GM21786 (cell line): ENCODE results near the gene TLR10.
"Not testable (repeated sequence)": the region's sequence is repeated elsewhere in the genome, so short reads cannot be mapped to it uniquely, and the experiment has no call there.

Experiments
- ATAC-seq: cut with Tn5 transposase; IDR thresholded peaks from one replicate; pipeline ENCODE4 v1.9.1; 2021; ENCODE audit not compliant: unreplicated experiment

TLR10 gene

DNA sequence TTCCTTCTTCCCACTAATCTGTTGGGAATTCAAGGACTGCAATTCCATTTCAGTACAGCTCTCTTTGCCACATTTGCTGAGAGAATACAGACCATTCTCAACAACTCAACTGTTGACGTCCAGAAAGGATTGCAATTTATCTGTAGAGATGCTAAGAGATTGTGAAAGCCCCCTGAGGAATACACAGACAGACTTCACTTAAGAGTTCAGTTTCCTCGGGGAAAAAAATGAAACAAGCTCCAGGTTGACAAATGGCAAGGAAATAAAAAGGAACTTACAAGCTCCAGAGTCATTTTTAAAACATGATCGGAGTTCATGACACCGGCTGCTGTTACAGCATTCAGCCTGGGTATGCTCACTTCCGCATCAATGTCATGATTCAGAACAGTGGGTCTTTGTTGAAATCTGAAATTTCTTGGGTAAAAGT, 13.8 kb downstream of the TLR10 start:
- ATAC-seq, result no peak

DNA sequence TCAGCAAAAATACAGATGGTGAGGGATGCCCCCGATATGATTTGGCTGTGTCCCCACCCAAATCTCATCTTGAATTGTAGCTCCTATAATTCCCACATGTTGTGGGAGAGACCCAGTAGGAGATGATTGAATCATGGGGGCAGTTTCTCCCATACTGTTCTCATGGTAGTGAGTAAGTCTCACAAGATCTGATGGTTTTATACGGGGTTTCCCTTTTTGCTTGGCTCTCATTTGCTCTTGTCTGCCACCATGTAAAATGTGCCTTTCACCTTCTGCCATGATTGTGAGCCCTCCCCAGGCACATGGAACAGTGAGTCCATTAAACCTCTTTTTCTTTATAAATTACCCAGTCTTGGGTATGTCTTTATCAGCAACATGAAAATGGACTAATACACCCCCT, 15.8 kb downstream of the TLR10 start:
- not testable (repeated sequence) for ATAC-seq

DNA sequence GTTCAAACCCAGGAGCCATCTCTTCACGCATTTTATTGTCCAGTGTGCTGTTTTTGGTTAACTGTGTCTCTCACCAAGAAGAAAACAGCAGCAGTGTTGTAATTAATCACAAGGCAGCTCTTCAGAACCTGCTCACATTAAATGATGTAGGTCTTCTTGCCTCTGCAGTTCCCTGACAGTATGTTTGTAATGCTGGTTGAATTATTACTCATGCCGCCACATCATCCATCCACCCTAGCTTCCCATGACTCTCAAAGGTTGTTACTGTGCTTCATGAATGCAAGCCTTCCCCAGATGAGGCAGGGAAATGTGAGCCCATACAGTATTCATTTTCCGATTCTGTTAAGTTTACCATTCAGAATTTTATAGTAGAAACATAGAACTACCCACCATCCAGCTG, 17.4 kb downstream of the TLR10 start:
- no peak for ATAC-seq

DNA sequence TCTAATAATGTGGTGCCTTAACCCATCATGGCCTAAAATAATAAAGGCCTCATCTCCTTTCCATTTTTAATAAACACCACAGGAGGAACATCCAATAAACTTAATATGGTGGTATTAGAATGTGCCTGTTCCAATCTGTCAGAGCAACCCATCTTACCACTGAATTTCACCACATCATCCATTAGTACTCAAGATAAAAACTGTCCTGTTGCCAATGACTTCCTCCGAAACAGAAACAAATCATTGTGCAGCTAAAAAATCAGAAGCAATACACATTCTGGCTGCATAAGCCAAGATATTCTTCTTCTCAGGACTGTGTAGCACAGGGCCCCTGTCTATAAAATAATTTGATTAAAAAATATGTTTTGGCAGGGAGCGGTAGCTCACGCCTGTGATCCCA, 18.5 kb downstream of the TLR10 start:
- ATAC-seq, result no peak

DNA sequence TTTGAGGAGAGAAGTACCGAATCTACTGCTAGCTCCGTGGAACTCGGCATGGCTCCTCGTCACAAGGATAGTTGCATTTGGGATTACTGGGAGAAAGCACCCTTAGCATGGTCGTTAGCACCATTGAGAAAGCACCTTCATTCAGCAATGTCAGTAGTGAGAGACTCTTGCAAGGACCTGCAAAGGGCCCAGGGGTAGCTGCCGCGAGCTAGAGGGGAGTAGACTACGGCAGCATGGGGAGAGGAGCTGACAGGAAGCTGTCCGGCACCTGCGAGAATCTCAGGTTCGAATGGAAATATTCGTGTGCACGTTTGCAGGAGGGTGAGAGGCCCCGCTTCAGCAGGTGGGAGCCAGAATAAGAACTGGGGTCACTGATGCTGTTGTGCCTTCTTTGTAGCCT, 20.2 kb downstream of the TLR10 start:
- ATAC-seq, result peak; percentile 30

DNA sequence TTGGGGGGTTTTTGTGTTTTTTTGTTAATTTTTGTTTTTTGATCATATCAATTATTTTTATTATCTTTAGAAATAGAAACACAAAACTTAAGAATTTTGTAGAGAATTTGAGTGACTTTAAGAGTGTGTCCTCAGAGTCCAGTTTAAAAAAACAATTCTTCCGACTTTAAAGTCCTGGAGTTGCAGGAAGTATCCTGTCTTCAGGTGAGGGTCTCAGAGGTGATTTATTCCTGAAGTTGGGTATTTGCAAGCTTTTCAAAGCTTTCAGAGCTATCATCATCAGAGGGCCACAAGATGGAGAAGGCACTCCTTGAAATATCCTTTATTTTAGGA, 23.0 kb downstream of the TLR10 start:
- no peak for ATAC-seq

DNA sequence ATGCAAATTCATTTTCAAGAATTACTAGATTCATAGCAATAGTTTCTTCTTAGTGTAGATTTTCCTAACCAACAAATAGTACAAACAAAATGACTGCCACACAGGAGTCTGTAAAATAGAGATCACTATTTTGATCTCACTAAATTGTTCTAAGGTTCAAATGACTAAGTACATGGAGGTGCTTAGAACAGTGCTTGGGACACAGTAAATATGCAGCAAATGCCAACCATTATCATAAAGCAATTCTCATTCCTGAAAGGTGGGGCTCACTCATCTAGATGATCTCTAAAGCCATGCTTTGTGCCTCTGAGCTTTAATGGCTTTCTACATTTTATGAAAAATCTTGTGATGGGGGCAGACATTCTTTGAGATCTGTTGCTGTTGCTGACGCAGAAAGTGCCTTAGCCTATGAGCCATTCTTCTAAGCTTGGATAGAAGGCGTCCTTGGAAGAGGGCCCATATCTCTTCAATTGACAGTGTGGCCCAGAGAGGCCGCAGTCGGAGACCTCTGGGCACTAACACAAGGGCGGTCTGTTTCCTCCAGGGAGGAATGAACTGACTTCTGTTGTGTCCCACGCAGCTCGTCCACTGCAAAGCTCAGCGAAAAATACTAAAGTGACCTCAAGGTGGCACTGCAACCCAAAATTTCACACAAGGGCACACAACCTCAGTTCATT, 23.5 kb downstream of the TLR10 start:
- ATAC-seq, result no peak

DNA sequence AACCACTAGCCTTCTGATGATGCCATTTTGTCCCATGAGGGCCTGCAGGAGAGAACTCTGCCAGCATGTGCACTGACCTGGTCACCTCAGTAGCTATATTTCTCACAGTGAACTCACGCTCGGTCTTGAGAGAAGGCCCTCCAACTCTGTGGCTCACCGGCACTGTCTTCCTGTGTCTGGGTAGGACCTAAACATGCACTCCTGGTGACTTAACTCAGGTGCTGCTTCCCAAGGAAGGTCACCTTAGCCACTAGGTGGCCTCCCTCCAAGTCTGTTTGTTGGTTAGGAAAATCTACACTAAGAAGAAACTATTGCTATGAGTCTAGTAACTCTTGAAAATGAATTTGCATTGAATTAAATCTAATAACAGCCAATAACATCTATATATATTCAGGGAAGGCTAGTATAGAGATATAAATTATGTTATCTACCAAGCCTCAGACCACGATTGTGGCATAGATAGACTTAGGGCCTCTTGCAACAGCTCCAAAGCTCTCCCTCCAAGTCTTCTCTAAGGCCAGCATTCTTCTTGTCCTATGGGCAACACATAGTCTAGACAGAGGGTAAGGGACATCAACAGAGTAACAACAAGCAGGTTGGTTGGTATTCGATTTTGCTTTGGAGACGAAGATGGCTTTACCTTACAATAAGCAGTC, 24.7 kb downstream of the TLR10 start:
- ATAC-seq, result no peak

DNA sequence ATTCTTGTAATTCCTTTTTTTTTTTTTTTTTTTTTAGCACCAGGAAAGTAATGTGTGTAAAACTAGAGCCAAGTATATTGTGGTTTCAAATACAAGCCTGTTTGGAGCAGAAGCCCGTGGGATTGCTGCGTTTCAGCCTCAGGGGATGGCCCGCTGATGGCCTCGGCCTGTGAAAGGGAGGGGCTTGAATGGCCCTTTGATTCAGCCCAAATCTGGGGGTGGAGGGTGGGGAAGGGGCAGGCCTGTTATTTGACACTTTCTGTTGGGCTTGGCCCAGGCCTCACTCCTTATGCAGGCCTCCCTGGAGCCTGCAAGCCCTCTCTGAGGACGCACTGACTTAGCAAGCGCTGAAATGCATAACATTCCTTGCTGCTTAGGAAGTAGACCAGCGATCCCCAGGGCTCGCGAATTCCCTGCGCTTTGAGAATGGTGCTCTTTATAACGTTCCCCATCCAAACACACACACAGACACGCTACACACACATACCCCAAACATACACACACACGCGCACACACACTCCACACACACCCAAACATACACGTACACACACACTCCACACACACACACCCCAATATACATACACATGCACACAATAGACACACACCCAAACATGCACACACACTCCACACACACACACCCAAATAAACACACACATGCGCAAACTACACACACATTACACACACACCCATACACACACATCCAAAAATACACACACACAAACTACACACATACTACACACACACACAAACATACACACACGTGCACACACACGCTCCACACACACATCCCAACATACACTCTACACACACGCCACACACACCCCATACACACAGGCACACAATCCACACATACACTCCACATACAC, 29.6 kb downstream of the TLR10 start:
- ATAC-seq, result no peak

DNA sequence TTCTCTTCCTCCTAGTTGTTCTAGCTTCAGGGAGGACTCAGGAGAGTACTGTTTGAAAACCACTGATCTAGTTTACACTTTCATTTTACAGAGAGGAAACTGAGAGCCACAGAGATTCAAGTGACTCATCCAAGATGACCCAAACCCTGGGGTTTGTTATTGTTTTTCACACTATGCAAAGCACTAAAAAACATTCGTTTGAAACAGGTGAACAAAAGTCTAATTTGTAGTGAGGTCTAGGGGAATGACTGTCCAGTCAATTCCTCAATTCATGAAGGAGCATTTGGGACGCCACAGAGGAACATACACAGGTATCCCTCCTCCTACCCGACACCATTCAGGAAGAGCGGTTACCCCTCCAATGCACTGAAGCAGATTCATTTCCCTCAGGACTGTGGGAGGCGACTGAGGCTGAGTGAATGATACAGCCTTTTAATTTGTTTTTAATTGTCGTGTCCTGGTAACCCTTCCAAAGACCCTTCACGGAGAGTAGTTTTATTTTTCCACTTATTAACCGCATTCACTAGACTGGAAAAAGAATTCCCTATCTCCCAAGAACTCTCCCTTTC, 30.3 kb downstream of the TLR10 start:
- ATAC-seq, result peak; percentile 97

DNA sequence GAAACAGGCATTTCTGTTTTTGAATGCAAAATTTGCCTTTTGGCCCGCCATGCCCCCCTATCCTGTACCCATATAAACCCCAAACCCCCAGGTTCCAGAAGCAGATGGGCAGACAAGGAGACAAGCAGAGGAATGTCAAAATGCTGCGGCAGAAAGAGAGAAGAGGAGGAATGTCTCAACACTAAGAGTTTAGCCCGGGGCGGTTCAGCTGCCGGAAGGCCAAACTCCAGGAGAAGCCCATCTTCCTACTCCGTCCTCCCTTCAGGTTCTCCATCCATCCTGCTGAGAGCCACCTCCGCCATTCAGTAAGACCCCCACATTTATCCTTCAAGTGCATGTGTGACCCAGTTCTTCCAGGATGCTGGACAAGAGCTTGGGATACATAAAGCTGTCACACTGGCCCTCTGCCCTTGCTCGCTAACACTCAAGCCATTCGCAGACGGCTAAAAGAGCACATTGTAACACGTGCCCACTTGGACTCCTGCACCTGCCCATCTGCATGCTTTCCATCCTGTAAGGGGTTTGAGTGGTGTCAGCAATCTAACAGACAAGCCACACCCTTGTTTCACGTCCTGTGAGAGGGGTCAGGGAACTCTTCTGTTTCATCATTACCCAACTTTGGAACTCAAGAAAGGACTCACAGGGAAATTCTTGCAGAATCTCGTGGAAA, 31.3 kb downstream of the TLR10 start:
- no peak for ATAC-seq

DNA sequence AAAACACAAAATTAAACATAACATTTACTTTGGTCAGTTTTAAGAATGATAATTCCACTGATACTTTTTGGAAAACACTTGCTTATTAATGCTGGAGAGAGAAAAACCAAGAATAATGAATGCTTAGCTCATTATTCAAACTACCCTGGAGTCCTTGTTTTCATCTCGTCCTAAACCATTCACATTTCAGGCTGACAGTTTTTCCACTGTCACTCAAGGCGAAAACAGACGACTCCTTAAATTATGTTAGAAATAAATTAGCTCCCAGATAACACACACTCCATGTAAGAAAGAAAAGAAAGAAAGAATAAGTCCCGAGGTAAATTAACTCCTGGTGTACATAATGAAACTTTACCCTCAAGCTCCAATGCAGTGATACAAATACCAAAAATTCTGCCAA, 33.5 kb downstream of the TLR10 start:
- no peak for ATAC-seq

DNA sequence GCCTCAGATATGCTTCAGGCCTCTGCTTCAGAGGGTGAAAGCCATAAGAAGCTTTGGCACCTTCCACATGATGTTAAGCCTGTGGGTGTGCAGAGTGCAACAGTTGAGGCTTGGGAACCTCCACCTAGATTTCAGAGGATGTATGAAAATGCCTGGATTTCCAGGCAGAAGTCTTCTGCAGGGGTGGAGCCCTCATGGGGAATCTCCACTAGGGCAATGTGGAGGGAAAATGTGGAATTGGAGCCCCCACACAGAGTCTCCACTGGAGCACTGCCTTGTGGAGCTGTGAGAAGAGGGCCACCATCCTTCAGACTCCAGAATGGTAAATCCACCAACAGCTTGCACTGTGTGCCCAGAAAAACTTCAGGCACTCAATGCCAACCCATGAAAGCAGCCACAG, 35.2 kb downstream of the TLR10 start:
- no peak for ATAC-seq

DNA sequence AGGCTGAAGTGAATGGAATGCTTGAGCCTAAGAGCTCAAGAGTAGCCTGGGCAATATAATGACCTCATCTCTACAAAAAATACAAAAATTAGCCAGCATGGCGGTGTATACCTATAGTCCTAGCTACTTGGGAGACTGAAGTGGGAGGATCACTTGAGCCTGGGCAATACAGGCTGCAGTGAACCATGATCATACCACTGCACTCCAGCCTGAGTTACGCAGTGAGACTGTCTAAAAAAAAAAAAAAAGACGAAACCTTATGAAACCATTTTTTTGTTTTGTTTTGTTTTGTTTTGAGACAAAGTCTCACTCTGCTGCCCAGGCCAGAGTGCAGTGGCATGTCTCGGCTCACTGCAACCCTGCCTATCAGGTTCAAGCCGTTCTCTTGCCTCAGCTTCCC, 36.9 kb downstream of the TLR10 start:
- no peak for ATAC-seq

DNA sequence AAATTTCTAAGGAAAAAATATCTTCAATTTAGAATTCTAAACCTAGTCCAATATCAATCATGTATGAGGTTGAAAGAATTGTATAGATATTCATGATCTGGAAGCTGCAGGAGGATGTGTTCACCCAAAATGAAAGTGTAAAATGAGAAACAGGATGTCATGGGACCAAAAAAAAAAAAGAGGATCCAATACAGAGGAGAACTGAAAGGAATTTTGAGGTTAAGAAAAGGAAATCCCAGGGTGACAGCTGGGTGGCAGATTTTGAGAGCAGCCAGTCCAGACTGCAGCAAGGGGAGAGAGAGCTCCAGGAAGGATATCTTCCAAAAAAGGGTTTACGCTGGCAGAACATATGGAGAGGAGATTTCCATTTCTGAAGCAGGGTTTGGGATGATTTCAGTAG, 38.9 kb downstream of the TLR10 start:
- no peak for ATAC-seq

DNA sequence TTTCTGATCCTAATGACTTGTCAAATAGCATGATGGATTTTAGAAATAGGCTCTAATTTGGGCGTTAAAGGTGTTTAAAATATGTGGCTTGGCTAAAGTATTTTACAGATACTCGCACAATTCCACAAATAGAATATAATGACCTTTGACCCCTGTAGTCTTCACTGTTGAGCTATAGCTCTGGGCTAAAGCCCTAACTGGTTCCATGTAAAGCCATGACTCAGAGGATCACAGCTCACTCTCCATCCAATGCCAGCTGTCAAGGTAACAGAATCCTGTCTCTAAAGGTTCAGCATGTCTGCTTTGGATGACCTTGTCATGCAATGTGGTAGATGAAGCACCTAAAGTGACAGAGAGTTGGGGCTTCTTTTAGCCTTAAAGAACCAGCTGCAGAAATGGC, 42.5 kb downstream of the TLR10 start:
- ATAC-seq, result no peak

DNA sequence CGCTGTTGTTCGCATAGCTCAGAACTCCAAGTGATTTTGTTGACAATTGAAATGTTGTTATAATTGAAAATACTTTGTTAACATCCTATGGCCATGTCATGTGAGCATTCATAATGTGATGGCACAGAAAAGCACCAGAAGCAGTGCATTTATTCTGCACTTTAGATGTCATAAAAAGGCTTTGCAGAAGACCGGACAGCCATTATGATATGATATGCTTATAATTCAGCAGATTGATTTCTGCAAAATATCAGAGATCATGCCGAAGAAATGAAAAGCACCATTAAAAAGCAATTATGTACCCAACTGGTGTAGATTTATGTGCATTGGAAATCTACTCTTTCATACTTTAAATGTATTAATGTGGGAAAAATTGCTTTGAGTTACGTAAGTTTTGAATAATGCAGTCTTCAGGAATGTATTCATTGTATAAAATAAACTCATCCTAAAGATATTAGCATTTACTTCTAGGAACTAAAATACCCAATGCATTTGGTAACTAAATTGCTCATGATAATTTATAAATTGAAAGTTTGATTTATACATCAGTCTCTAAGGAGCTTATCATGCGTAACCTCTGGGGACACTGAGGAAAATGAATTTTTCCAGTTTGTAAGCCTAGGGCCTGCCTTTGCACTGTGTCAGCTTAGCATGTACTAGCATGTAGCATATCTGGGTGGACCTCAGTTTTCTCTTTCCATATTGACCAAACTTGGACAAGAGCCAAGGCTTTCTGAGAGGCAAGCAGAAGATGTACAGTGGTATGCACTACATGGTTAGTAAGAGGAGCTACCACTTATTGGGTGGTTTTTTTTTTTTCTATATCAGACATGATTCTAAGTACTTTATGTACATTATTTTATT, 43.6 kb downstream of the TLR10 start:
- no peak for ATAC-seq

DNA sequence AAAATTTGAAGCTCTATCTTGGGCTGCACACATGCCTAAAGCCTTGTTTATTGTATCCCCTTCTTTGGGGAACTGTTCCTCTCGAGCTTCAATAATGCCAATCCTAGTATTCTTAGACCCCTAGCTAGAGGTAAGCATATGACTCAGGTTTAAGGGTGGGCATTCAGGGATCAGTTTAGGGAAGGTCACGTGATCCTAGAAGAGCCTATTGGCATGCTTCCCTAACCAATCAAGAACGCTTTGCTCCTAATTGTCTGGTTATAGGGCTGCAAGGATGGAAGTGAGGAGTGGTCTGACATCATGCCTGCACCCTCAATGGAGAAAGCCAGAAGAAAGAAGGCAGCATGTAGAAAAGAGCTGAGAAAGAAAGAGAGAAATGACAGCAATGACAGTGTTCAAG, 46.9 kb downstream of the TLR10 start:
- ATAC-seq, result no peak

DNA sequence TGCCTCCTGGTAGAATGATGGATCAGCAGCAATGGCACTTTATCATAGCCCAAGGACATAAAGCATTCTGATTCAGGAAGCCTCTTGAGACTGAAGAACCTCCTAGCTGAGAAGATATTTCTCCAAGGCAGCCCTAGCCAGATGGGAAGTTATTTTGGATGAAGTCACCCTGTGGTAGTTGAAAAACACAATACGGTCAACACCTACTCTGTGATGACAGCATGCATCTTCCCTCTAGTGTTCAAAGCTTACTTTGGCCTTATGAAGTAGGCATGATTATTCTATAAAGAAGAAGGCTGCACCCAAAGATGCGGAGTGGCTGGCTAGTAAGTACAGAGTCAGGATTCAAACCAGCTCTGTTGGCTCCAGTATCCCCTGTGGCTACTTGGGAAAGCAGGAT, 47.9 kb downstream of the TLR10 start:
- no peak for ATAC-seq

DNA sequence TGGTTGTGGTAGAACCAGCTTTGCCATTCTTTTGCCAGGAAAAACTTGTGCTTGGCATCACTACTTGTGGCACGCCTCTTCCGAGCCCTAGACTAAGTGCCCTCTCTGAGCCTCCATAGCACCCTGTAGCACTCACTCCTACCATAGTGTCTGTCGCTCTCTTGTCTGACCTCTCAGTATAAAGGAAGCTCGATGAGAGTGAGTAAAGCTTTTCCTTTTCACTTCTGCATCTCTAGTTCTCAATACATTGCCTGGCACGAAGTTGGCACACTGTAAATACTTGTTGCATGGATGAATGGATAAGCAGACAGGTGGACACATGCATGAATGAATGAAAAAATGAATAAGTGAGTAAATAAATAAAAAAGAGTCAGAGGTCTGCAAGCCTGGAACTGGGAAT, 48.3 kb downstream of the TLR10 start:
- no peak for ATAC-seq
